K562 (cell line): Measurements from ENCODE around the gene MILR1. TPM values are rescaled to one million over a fixed set of nuclear protein-coding genes. Genes with fewer than 3 reads are reported as not detected.

Experiments used
- ATAC-seq: fragments of 200-7000 bp; cut with Tn5 transposase; 3 replicates; pipeline ENCODE4 v1.9.1; 2020; ENCODE audit warnings: moderate library complexity
- BruUV-seq: library from RNA; stranded (reverse); fragments of 400-500 nt; replicated peaks from 2 replicates; lab custom pipeline; 2021; lab: Mats Ljungman, UMichigan
- CTCF ChIA-PET: fragments of 300-600 bp; formaldehyde crosslinking; extraction: SDS; loops from one replicate; lab custom pipeline; 2021; ENCODE audit warnings: low intra/inter-chr PET ratio; lab: Yijun Ruan, JAX
- POLR2A ChIA-PET: fragments of 300-600, 350-650 bp; sonication (Branson Sonifier 250); formaldehyde crosslinking; extraction: SDS; loops from one replicate; lab custom pipeline; 2021; ENCODE audit warnings: antibody characterized with exemption, inconsistent platforms; lab: Yijun Ruan, JAX
- DNase-seq, 4 experiments: peaks; one replicate each; pipeline versions ENCODE4 v3.0.0 to v3.0.0-alpha.2; 2011 to 2018; ENCODE audit warnings: low spot score in 3 of 4, mixed read lengths in 3 of 4; ENCODE audit errors: extremely low read depth in 1 of 4
- FAIRE-seq: peaks from 2 replicates; lab custom pipeline; 2011; peaks lifted over from hg19 to GRCh38; lab: Jason Lieb, UNC
- H2AFZ ChIP-seq: 2 replicates; pipeline ENCODE4 v1.6.0; 2011; ENCODE audit warnings: low read depth, low read length, control low read depth, inconsistent platforms
- H3K27ac ChIP-seq: fragments of 200-600 bp; 3 replicates; pipeline ENCODE4 v1.8.0; 2011; ENCODE audit warnings: low read depth, mild to moderate bottlenecking, control low read depth, inconsistent platforms, low read length, moderate library complexity, mixed read lengths; ENCODE audit errors: extremely low read depth
- H3K27me3 ChIP-seq, 2 experiments: fragments of 300-600 bp in 1 of 2; 2 replicates in 1 of 2; 3 replicates in 1 of 2; pipeline versions ENCODE4 v1.6.0 to v1.8.0; 2011; ENCODE audit warnings: inconsistent platforms in 2 of 2, low read length in 2 of 2, mild to moderate bottlenecking in 1 of 2, mixed read lengths in 1 of 2, moderate library complexity in 1 of 2; ENCODE audit not compliant: control insufficient read depth in 2 of 2, insufficient read depth in 2 of 2
- H3K36me3 ChIP-seq: fragments of 300-600 bp; 3 replicates; pipeline ENCODE4 v1.8.0; 2011; ENCODE audit warnings: mild to moderate bottlenecking, low read length, inconsistent platforms; ENCODE audit not compliant: control insufficient read depth, insufficient read depth
- H3K4me1 ChIP-seq, 2 experiments: fragments of 200-600 bp in 1 of 2; replicated peaks in 1 of 2; 2 replicates in 1 of 2; 3 replicates in 1 of 2; pipeline versions ENCODE4 v1.5.1 to v1.8.0; 2011; ENCODE audit warnings: inconsistent platforms in 2 of 2, low read length in 2 of 2, mild to moderate bottlenecking in 1 of 2, mixed read lengths in 1 of 2, moderate library complexity in 1 of 2; ENCODE audit not compliant: control insufficient read depth in 2 of 2, insufficient read depth in 2 of 2
- H3K4me2 ChIP-seq: 2 replicates; pipeline ENCODE4 v1.6.1; 2011; ENCODE audit warnings: low read length, control low read depth, inconsistent platforms, mixed read lengths; ENCODE audit not compliant: insufficient read depth
- H3K4me3 ChIP-seq: fragments of 200-600 bp; sonication (generic), shearing (Covaris generic); 2 replicates; pipeline ENCODE4 v1.5.1; 2016; ENCODE audit warnings: control low read depth, inconsistent platforms
- H3K79me2 ChIP-seq: fragments of 200-600 bp; 3 replicates; pipeline ENCODE4 v1.8.0; 2011; ENCODE audit warnings: low read length, inconsistent platforms; ENCODE audit not compliant: control insufficient read depth, insufficient read depth
- H3K9ac ChIP-seq, 2 experiments: 2 replicates each; pipeline versions ENCODE4 v1.6.0 to v1.6.1; 2011; ENCODE audit warnings: low read depth in 2 of 2, low read length in 2 of 2, control low read depth in 1 of 2, inconsistent platforms in 1 of 2, mild to moderate bottlenecking in 1 of 2, mixed read lengths in 1 of 2; ENCODE audit not compliant: insufficient read depth in 1 of 2
- H3K9me1 ChIP-seq: one replicate; pipeline ENCODE4 v1.6.0; 2011; ENCODE audit warnings: inconsistent platforms, mild to moderate bottlenecking, low read length, moderate library complexity; ENCODE audit not compliant: control insufficient read depth, insufficient read depth
- H3K9me3 ChIP-seq: replicated peaks from 2 replicates; pipeline ENCODE4 v1.5.1; 2011; ENCODE audit warnings: low read depth, low read length, inconsistent platforms; ENCODE audit not compliant: control insufficient read depth, insufficient read depth
- H4K20me1 ChIP-seq: replicated peaks from 2 replicates; pipeline ENCODE4 v1.6.1; 2011; ENCODE audit warnings: low read length, inconsistent platforms, mixed read lengths; ENCODE audit not compliant: control insufficient read depth, insufficient read depth
- CREB1 ChIP-seq, 2 experiments: sonication (generic) in 1 of 2; formaldehyde crosslinking in 1 of 2; IDR thresholded peaks; 2 replicates each; pipeline versions ENCODE4 v1.6.1 to v1.8.0; 2012 to 2022; ENCODE audit warnings: inconsistent platforms in 1 of 2, mild to moderate bottlenecking in 1 of 2, missing genetic modification reagents in 1 of 2, moderate library complexity in 1 of 2
- FOXK1 ChIP-seq: sonication (generic); formaldehyde crosslinking; IDR thresholded peaks from 2 replicates; pipeline ENCODE4 v1.8.0; 2022; ENCODE audit warnings: missing genetic modification reagents, mild to moderate bottlenecking, borderline replicate concordance
- GABPB1 ChIP-seq: sonication (generic); formaldehyde crosslinking; IDR thresholded peaks from 2 replicates; pipeline ENCODE4 v1.8.0; 2022; ENCODE audit warnings: mild to moderate bottlenecking, missing genetic modification reagents
- KAT7 ChIP-seq: sonication (generic); formaldehyde crosslinking; IDR thresholded peaks from 2 replicates; pipeline ENCODE4 v1.8.0; 2022; ENCODE audit warnings: missing genetic modification reagents, mild to moderate bottlenecking, borderline replicate concordance
- NFXL1 ChIP-seq: fragments of 450-650 bp; formaldehyde crosslinking; IDR thresholded peaks from 2 replicates; pipeline ENCODE4 v1.4.0; 2021; ENCODE audit warnings: mild to moderate bottlenecking
- POLR2A ChIP-seq: fragments of 450-650 bp; conservative IDR thresholded peaks from 2 replicates; pipeline ENCODE4 v1.6.1; 2016
- RBFOX2 ChIP-seq: fragments of 200-400 bp; formaldehyde crosslinking; IDR thresholded peaks from 2 replicates; pipeline ENCODE4 v1.6.1; 2017; ENCODE audit warnings: low read depth, mild to moderate bottlenecking, low read length, moderate library complexity
- RBM17 ChIP-seq: fragments of 200-400 bp; formaldehyde crosslinking; IDR thresholded peaks from 2 replicates; pipeline ENCODE4 v1.6.1; 2017; ENCODE audit warnings: low read depth, mild to moderate bottlenecking, low read length, borderline replicate concordance
- SAFB2 ChIP-seq: fragments of 200-400 bp; formaldehyde crosslinking; IDR thresholded peaks from 2 replicates; pipeline ENCODE4 v1.6.1; 2018; ENCODE audit warnings: borderline replicate concordance, low read length, low read depth, moderate library complexity; ENCODE audit not compliant: severe bottlenecking
- ZKSCAN1 ChIP-seq: fragments of 150-350 bp; IDR thresholded peaks from 2 replicates; pipeline ENCODE4 v1.6.1; 2016; ENCODE audit warnings: low read depth, low read length
- WGBS: fragments of 100-300 bp; shearing (Covaris generic); methylation state at CpG from one replicate; pipeline ENCODE4 v1.1.6; 2016; ENCODE audit warnings: low coverage, mixed read lengths; ENCODE audit not compliant: insufficient coverage; ENCODE audit errors: missing lambda C conversion rate; 5-methylcytosine and 5-hydroxymethylcytosine counted together
- in situ Hi-C: fragments of 300-500 bp; cut with MboI; formaldehyde crosslinking; loops from 4 replicates; pipeline ENCODE4 v1.15.0; 2018; ENCODE audit warnings: inconsistent platforms, mixed read lengths
- intact Hi-C: fragments of 100-400 bp; cut with micrococcal nuclease; formaldehyde crosslinking; loops from 2 replicates; pipeline ENCODE4 v1.14.2; 2022
- polyA plus RNA-seq, 8 experiments: library from polyadenylated mRNA; depleted of rRNA in 4 of 8; stranded (reverse) in 5 of 8; unstranded in 3 of 8; fragments of >200 nt; fragmentation: Nextera tagmentation in 2 of 8; fragmentation: Illumina TruSeq in 1 of 8; extraction: Ambion mirVana in 2 of 8; extraction: Trizol in 1 of 8; gene quantifications; 2 replicates each; pipeline versions ENCODE4 v1.2.1 to v1.2.3, GENCODE V29; 2011 to 2014; ENCODE audit warnings: inconsistent platforms in 1 of 8, missing spikeins in 1 of 8
- total RNA-seq, 7 experiments: library from RNA; depleted of rRNA in 6 of 7; stranded (reverse); fragments of >200 nt in 6 of 7; fragmentation: Illumina TruSeq in 2 of 7; extraction: Trizol in 2 of 7; gene quantifications; 2 replicates each; pipeline versions ENCODE4 v1.2.1 to v1.2.3, GENCODE V29; 2011 to 2021; ENCODE audit warnings: low replicate concordance in 1 of 7
- TF ChIP-seq, protein P1 (sequence below): sonication (generic); formaldehyde crosslinking; IDR thresholded peaks from 2 replicates; pipeline ENCODE4 v1.8.1; 2023; ENCODE audit warnings: mild to moderate bottlenecking, missing genetic modification reagents
- TF ChIP-seq, protein P2 (sequence below), 2 experiments: fragments of 150-350 bp in 1 of 2; IDR thresholded peaks; 2 replicates each; pipeline ENCODE4 v1.6.1; 2012 to 2016; ENCODE audit warnings: low read depth in 2 of 2, low read length in 2 of 2, mild to moderate bottlenecking in 1 of 2, moderate library complexity in 1 of 2

MILR1 gene
- total and polyA plus RNA-seq, 9 of the 15 experiments (the other 6 are each of a cell fraction or from before 2014, with no cell fraction given): 3.8 to 14.1 (median 7.1) TPM

DNA sequence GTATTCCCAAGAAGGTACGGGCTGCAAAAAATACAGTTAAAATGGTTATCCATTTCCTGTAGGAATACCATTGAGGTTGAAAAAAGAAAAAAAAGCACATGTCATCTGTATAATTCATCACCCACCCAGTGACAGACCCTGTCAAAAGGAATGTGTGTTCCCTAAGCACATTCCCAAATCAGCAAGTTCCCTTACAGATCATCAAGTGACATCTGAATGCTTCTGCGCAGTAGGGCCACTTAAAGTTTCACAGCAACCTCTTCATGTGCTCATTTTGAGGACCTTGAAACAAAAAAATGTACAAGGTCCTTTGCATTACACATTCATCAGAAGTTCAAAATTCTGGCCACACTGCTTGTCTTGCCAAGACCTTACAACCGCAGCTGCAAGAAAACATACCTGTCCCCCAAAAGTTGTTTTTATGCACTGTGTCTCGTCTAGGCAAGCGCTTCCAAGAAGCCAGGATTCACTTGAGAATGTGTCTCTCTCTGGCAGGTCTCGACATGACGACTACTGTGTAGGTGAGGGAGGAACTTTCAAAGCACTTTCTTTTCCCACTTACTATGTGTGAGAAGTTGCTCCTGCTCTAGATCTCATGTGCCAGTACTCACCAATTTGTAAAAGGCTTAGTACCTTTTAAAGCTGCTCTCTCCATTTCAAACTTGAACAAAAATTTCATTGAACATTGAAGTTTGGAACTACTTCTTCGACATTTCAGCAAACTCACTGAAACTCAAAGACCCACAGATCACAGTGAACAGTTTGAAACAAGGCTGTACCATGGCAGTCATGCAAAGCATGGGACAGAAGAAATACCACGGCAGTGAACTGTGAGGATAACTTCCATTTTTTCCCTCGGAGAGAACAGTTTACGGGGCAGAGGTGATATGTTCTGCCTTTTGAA lies 52.2 kb downstream of the MILR1 start:
- H3K36me3 ChIP-seq: peaks cover 82% of the 10 kb centered on the region
- intact Hi-C loops (loop anchor here (10.0 kb wide), 1 partner anchor 234 kb away; no protein-coding TSS in a partner anchor), in situ Hi-C loops (no loop called here)
- no peak overlapping the region for H3K27ac ChIP-seq
- peaks cover 9 to 12% of the 10 kb centered on the region in 2 experiments; a peak in 3 of 5 replicates for H3K4me1 ChIP-seq
- CTCF ChIA-PET: no interaction called here
- no peaks in the 10 kb centered on the region for H3K9me1 ChIP-seq
- no peaks in the 10 kb centered on the region for H3K27me3 ChIP-seq
- no peaks in the 10 kb centered on the region for H3K9me3 ChIP-seq
- ATAC-seq: no peak
- H3K4me3 ChIP-seq: no peak overlapping the region
- no TSS peak for BruUV-seq
- no peak for DNase-seq
- POLR2A ChIA-PET: interaction anchor here (0.6 to 6.8 kb wide), 9 partner anchors 11 to 642 kb away, joined by 3 to 59 read pairs (median 3); no protein-coding TSS in a partner anchor
- peaks cover 17% of the 10 kb centered on the region for H4K20me1 ChIP-seq
- WGBS: 94% methylated on average over 11 of the region's 11 CpGs
- H2AFZ ChIP-seq: no peak overlapping the region
- no peak overlapping the region for H3K4me2 ChIP-seq
- H3K9ac ChIP-seq: no peak overlapping the region
- no peak for FAIRE-seq
- H3K79me2 ChIP-seq: peaks cover 70% of the 10 kb centered on the region
- TF ChIP-seq KAT7 (CRISPR knock-in tag) (peak; percentile 65; the same call in 1 of the 2 replicates), POLR2A (peak; percentile 43; the same call in 1 of the 2 replicates), RBM17 (no peak), RBFOX2 (peak; percentile 45), GABPB1 (CRISPR knock-in tag) (peak; percentile 48; the same call in 1 of the 2 replicates), CREB1 (IDR thresholded peaks at IDR 0.05) (no peak), CREB1 (CRISPR knock-in tag; IDR thresholded peaks at IDR 0.05) (0 out of 2 replicates have a peak, but pooled peaks have one; percentile 6), SAFB2 (no peak), FOXK1 (CRISPR knock-in tag) (0 out of 2 replicates have a peak, but pooled peaks have one; percentile 67), ZKSCAN1 (peak; percentile 86), NFXL1 (CRISPR knock-in tag) (0 out of 2 replicates have a peak, but pooled peaks have one; percentile 30)
- TF ChIP-seq, protein P1, sequence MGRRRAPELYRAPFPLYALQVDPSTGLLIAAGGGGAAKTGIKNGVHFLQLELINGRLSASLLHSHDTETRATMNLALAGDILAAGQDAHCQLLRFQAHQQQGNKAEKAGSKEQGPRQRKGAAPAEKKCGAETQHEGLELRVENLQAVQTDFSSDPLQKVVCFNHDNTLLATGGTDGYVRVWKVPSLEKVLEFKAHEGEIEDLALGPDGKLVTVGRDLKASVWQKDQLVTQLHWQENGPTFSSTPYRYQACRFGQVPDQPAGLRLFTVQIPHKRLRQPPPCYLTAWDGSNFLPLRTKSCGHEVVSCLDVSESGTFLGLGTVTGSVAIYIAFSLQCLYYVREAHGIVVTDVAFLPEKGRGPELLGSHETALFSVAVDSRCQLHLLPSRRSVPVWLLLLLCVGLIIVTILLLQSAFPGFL (CRISPR knock-in tag): no peak
- TF ChIP-seq, protein P2, sequence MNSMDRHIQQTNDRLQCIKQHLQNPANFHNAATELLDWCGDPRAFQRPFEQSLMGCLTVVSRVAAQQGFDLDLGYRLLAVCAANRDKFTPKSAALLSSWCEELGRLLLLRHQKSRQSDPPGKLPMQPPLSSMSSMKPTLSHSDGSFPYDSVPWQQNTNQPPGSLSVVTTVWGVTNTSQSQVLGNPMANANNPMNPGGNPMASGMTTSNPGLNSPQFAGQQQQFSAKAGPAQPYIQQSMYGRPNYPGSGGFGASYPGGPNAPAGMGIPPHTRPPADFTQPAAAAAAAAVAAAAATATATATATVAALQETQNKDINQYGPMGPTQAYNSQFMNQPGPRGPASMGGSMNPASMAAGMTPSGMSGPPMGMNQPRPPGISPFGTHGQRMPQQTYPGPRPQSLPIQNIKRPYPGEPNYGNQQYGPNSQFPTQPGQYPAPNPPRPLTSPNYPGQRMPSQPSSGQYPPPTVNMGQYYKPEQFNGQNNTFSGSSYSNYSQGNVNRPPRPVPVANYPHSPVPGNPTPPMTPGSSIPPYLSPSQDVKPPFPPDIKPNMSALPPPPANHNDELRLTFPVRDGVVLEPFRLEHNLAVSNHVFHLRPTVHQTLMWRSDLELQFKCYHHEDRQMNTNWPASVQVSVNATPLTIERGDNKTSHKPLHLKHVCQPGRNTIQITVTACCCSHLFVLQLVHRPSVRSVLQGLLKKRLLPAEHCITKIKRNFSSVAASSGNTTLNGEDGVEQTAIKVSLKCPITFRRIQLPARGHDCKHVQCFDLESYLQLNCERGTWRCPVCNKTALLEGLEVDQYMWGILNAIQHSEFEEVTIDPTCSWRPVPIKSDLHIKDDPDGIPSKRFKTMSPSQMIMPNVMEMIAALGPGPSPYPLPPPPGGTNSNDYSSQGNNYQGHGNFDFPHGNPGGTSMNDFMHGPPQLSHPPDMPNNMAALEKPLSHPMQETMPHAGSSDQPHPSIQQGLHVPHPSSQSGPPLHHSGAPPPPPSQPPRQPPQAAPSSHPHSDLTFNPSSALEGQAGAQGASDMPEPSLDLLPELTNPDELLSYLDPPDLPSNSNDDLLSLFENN (IDR thresholded peaks at IDR 0.05; ENCODE audit: low read depth in 2 of 2, low read length in 2 of 2): no peak
